ENCODE measurements around the gene KCNT1.

Gene KCNT1

GRCh38 chr9:135724186-135724787 lies 22.3 kb downstream of the KCNT1 start:
- peaks cover 0 to 55% (median 0%) of the 10 kb centered on the region in 3 experiments for H3K27me3 ChIP-seq (ENCODE audit: control insufficient read depth in 3 of 3, insufficient read depth in 3 of 3, low read depth in 1 of 3, low read length in 3 of 3)
- H3K27ac ChIP-seq (replicated peaks; ENCODE audit: low read length): no peak overlapping the region

GRCh38 chr9:135726138-135726853 lies 24.3 kb downstream of the KCNT1 start:
- Histone ChIP-seq H3K4me3 (ENCODE audit: low read length in 2 of 2) (no peak overlapping the region), H3K4me1 (ENCODE audit: control insufficient read depth in 2 of 2, insufficient read depth in 1 of 2, low read depth in 1 of 2, low read length in 2 of 2) (peaks cover 3 to 4% of the 10 kb centered on the region in 2 donors), H3K14ac (ENCODE audit: low read length) (no peak overlapping the region), H2AK5ac (ENCODE audit: low read depth, low read length) (no peak overlapping the region), H3K18ac (ENCODE audit: low read length) (peak overlapping the region; percentile 91), H2BK12ac (ENCODE audit: low read length) (no peak overlapping the region), H3K23ac (ENCODE audit: low read depth, low read length, poor library complexity) (no peak overlapping the region), H3K79me1 (ENCODE audit: low read depth, low read length) (peaks cover 3% of the 10 kb centered on the region), H2BK15ac (ENCODE audit: low read length) (peak overlapping the region; percentile 67), H3K4me2 (ENCODE audit: insufficient read depth, low read length, poor library complexity, severe bottlenecking) (no peak overlapping the region), H4K8ac (ENCODE audit: low read depth, low read length) (no peak overlapping the region), H2BK5ac (ENCODE audit: low read length) (peak overlapping the region; percentile 75), H3K4ac (ENCODE audit: low read length) (no peak overlapping the region), H3K36me3 (replicated peaks in 1 of 2; ENCODE audit: control insufficient read depth in 2 of 2, insufficient read depth in 2 of 2, low read length in 2 of 2) (no peaks in the 10 kb centered on the region), H2AFZ (ENCODE audit: low read length) (no peak overlapping the region), H2BK120ac (ENCODE audit: low read depth, low read length) (peak overlapping the region; percentile 47), H4K91ac (ENCODE audit: low read depth, low read length, poor library complexity) (no peak overlapping the region), H3K27me3 (ENCODE audit: control insufficient read depth in 3 of 3, insufficient read depth in 3 of 3, low read depth in 1 of 3, low read length in 3 of 3) (peaks cover 0 to 41% (median 0%) of the 10 kb centered on the region in 3 experiments), H3K9ac (ENCODE audit: low read depth, low read length, poor library complexity) (no peak overlapping the region), H3K9me3 (replicated peaks in 1 of 2; ENCODE audit: control insufficient read depth in 2 of 2, insufficient read depth in 1 of 2, low read depth in 1 of 2, low read length in 2 of 2) (no peaks in the 10 kb centered on the region), H3K27ac (replicated peaks; ENCODE audit: low read length) (no peak overlapping the region)
- 94 to 100% methylated on average over 1 of the region's 16 CpGs for WGBS, 2 donors (ENCODE audit: extremely low coverage in 2 of 2, insufficient read length in 2 of 2, insufficient replicate concordance in 1 of 2)
- no peak for DNase-seq (ENCODE audit: low spot score)

More at GRCh38 chr9:135724186-135724787, 22.3 kb downstream of the KCNT1 start:
- Histone ChIP-seq H3K9ac (ENCODE audit: low read depth, low read length, poor library complexity) (peak overlapping the region; percentile 32), H2BK5ac (ENCODE audit: low read length) (no peak overlapping the region), H4K8ac (ENCODE audit: low read depth, low read length) (no peak overlapping the region), H3K4me1 (ENCODE audit: control insufficient read depth in 2 of 2, insufficient read depth in 1 of 2, low read depth in 1 of 2, low read length in 2 of 2) (peaks cover 3 to 4% of the 10 kb centered on the region in 2 donors), H4K91ac (ENCODE audit: low read depth, low read length, poor library complexity) (no peak overlapping the region), H3K23ac (ENCODE audit: low read depth, low read length, poor library complexity) (peak overlapping the region; percentile 0), H3K14ac (ENCODE audit: low read length) (no peak overlapping the region), H2BK120ac (ENCODE audit: low read depth, low read length) (no peak overlapping the region), H3K18ac (ENCODE audit: low read length) (peak overlapping the region; percentile 72), H2BK15ac (ENCODE audit: low read length) (no peak overlapping the region), H2AK5ac (ENCODE audit: low read depth, low read length) (no peak overlapping the region), H2AFZ (ENCODE audit: low read length) (no peak overlapping the region), H3K4me3 (ENCODE audit: low read length in 2 of 2) (no peak overlapping the region), H3K36me3 (replicated peaks in 1 of 2; ENCODE audit: control insufficient read depth in 2 of 2, insufficient read depth in 2 of 2, low read length in 2 of 2) (no peaks in the 10 kb centered on the region), H3K4ac (ENCODE audit: low read length) (no peak overlapping the region), H3K4me2 (ENCODE audit: insufficient read depth, low read length, poor library complexity, severe bottlenecking) (no peak overlapping the region), H3K79me1 (ENCODE audit: low read depth, low read length) (peaks cover 4% of the 10 kb centered on the region), H3K9me3 (replicated peaks in 1 of 2; ENCODE audit: control insufficient read depth in 2 of 2, insufficient read depth in 1 of 2, low read depth in 1 of 2, low read length in 2 of 2) (no peaks in the 10 kb centered on the region), H2BK12ac (ENCODE audit: low read length) (no peak overlapping the region)
- no CpG with 5 or more reads among the region's 16 CpGs for WGBS, 2 donors (ENCODE audit: extremely low coverage in 2 of 2, insufficient read length in 2 of 2, insufficient replicate concordance in 1 of 2)
- DNase-seq (ENCODE audit: low spot score): no peak

GRCh38 chr9:135727257-135727875 lies 25.4 kb downstream of the KCNT1 start:
- no peak overlapping the region for H4K8ac ChIP-seq (ENCODE audit: low read depth, low read length)

More at GRCh38 chr9:135727257-135727875, 25.4 kb downstream of the KCNT1 start:
- H3K4me1 ChIP-seq (ENCODE audit: control insufficient read depth in 2 of 2, insufficient read depth in 1 of 2, low read depth in 1 of 2, low read length in 2 of 2): peaks cover 3 to 4% of the 10 kb centered on the region in 2 donors
- no peak overlapping the region for H3K4me2 ChIP-seq (ENCODE audit: insufficient read depth, low read length, poor library complexity, severe bottlenecking)
- H2BK5ac ChIP-seq (ENCODE audit: low read length): no peak overlapping the region
- no peak overlapping the region for H3K23ac ChIP-seq (ENCODE audit: low read depth, low read length, poor library complexity)
- peaks cover 3% of the 10 kb centered on the region for H3K79me1 ChIP-seq (ENCODE audit: low read depth, low read length)
- peaks cover 0 to 4% of the 10 kb centered on the region in 2 donors for H3K9me3 ChIP-seq (replicated peaks in 1 of 2; ENCODE audit: control insufficient read depth in 2 of 2, insufficient read depth in 1 of 2, low read depth in 1 of 2, low read length in 2 of 2)
- H2BK15ac ChIP-seq (ENCODE audit: low read length): no peak overlapping the region
- no peak overlapping the region for H3K27ac ChIP-seq (replicated peaks; ENCODE audit: low read length)
- H3K4ac ChIP-seq (ENCODE audit: low read length): no peak overlapping the region
- H2AFZ ChIP-seq (ENCODE audit: low read length): no peak overlapping the region
- H3K9ac ChIP-seq (ENCODE audit: low read depth, low read length, poor library complexity): no peak overlapping the region
- H2BK12ac ChIP-seq (ENCODE audit: low read length): no peak overlapping the region
- H2AK5ac ChIP-seq (ENCODE audit: low read depth, low read length): no peak overlapping the region
- WGBS, 2 donors (ENCODE audit: extremely low coverage in 2 of 2, insufficient read length in 2 of 2, insufficient replicate concordance in 1 of 2): no CpG with 5 or more reads among the region's 11 CpGs
- H4K91ac ChIP-seq (ENCODE audit: low read depth, low read length, poor library complexity): no peak overlapping the region
- H2BK120ac ChIP-seq (ENCODE audit: low read depth, low read length): no peak overlapping the region
- H3K27me3 ChIP-seq (ENCODE audit: control insufficient read depth in 3 of 3, insufficient read depth in 3 of 3, low read depth in 1 of 3, low read length in 3 of 3): peaks cover 0 to 30% (median 0%) of the 10 kb centered on the region in 3 experiments
- no peaks in the 10 kb centered on the region for H3K36me3 ChIP-seq (replicated peaks in 1 of 2; ENCODE audit: control insufficient read depth in 2 of 2, insufficient read depth in 2 of 2, low read length in 2 of 2)
- peak overlapping the region; percentile 3 for H3K18ac ChIP-seq (ENCODE audit: low read length)
- H3K4me3 ChIP-seq (ENCODE audit: low read length in 2 of 2): no peak overlapping the region
- H3K14ac ChIP-seq (ENCODE audit: low read length): no peak overlapping the region
- no peak for DNase-seq (ENCODE audit: low spot score)
